NCI-H69 (cell line): Measurements from ENCODE around the gene TTR.
A peak's percentile ranks its signal among the peaks of the same experiment; 100 is the strongest.

Experiments used
- DNase-seq: peaks from one replicate; lab custom pipeline; 2025; lab: John Stamatoyannopoulos, UW

TTR gene

DNA sequence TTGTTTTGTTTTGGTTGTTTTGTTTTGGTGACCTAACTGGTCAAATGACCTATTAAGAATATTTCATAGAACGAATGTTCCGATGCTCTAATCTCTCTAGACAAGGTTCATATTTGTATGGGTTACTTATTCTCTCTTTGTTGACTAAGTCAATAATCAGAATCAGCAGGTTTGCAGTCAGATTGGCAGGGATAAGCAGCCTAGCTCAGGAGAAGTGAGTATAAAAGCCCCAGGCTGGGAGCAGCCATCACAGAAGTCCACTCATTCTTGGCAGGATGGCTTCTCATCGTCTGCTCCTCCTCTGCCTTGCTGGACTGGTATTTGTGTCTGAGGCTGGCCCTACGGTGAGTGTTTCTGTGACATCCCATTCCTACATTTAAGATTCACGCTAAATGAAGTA is at the start of gene TTR:
Gene TTR, plus strand, starts transcription at position 250 of the 400 bp plus-strand sequence. Its CDS starts 26 bp downstream, at position 276.
- peak; percentile 53 for DNase-seq

DNA sequence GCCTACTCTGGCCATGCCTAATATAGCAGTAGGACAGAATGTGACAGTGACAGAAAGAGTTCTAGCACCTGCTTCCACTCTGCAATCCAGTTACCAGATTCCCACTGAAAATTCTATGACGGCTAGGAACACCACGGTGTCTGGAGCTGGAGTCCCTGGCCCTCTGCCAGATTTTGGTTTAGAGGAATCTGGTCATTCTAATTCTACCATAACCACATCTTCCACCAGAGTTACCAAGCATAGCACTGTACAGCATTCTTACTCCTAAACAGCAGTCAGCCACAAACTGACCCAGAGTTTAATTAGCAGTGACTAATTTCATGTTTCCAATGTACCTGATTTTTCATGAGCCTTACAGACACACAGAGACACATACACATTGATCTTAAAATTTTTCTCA is 45.2 kb upstream of the TTR start:
- no peak for DNase-seq

GRCh38 chr18:31548853-31549252 is 42.8 kb upstream of the TTR start:
- DNase-seq = no peak

DNA sequence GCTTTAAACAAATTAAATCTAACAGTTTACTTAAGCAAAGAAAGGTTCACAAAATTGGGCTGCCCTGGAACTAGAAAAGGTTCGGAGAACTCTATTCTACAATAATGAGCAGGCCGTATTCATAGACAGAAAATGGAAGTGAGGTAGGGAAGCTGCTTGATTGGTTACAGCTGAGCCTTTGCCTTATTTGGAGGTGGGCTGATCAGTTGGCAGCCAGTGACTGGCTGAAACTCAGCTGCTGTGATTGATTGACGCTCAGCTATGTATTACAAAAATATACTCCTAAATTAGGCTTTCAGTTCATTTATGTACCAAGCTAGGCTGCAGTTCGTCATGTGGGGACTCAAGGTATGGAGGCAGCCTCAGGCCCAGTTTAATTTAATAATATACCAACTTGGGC is 42.3 kb upstream of the TTR start:
- DNase-seq = peak; percentile 31

- no peak for DNase-seq
Measured at GRCh38 chr18:31551883-31552282, 39.8 kb upstream of the TTR start.

DNA sequence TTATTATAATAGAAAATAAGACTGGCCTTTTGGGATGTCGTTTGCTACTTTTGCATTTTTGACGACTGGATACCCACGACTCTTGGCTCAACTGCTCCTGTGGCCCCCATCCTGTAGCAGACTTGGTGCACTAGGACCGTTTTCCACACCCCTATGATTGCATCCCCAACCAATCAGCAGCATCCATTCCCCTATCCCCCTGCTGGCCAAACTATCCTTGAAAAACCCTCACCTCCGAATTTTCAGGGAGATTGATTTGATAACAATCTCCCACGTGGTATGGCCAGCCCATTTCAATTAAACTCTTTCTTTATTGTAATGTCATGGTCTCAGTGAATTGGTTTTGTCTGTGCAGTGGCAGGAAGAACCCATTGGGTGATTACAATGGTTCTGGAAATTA is 37.9 kb upstream of the TTR start:
- DNase-seq = peak; percentile 47

DNA sequence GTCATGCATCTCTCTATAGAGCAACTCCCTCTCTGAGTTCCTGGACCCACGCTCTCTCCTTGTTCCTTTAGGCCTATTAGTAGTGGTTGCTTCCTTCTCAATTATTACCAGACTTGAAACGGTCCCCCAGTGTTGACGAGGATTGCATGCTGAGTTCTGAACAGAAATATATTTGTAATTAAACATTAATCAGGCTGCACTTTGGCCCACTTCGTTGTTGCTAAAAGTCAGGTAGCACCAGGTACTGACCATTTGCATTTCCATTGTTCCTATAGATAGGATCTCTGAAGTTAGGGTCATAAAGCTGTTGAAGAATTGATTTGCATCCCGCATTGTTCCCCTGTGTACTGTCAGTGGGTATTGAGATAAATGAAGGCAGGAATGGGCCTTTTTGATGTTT is 36.9 kb upstream of the TTR start:
- no peak for DNase-seq

DNA sequence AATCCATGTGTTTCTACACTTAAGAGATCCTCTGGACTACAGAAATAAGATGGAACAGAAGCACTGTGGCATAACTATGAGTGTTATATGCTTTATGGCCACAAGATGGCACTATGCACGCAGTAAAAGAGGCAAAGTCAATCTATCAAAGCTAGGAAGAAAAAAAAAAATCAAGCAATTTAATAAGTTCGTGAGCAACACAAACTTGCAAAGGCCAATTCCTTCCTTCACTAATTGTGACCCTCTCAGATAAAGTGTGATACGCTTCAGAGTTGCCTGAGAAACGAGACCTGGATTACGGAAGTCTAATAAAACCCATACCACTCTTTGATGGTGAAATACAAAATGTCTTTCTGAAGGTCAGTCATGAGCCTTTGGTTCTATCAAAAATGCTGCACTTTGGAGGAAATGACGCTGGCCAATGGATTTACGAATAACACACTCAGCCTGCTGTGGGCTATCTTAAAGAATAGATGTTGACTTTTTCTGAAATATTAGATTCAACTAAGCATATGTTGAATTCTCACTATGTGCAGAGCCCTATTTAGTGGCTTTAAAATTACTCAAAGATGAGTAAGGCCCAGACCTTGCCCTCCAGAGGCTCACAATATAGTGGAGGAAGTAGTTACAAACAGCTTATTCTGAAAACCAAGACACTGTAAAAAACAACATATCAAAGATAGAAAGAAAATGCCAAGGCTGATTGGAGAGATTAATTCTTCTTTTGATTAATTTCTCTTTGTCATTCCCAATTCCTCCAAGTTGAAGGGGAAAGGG is 35.5 kb upstream of the TTR start:
- peak; percentile 83 for DNase-seq

DNA sequence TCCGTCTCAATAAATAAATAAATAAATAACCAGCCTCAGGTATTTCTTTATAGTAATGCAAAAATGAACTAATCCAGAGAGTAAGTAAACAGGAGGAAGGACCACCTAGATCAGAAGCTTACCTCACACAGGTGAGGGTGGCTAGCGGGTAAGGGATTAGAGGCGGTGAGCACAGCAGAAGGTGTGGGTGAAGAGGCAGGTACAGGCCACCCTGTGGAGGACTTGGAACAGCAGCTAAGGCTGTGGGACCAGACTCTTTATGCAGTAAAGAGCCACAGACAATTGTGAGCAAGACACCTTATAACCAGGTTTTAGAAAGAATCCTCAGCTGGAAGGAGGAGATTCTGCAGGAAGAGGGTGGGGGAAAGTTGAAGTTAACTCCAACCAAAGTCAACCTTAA is 34.2 kb upstream of the TTR start:
- DNase-seq = peak; percentile 52

- DNase-seq = no peak
Measured at GRCh38 chr18:31558567-31558966, 33.1 kb upstream of the TTR start.

DNA sequence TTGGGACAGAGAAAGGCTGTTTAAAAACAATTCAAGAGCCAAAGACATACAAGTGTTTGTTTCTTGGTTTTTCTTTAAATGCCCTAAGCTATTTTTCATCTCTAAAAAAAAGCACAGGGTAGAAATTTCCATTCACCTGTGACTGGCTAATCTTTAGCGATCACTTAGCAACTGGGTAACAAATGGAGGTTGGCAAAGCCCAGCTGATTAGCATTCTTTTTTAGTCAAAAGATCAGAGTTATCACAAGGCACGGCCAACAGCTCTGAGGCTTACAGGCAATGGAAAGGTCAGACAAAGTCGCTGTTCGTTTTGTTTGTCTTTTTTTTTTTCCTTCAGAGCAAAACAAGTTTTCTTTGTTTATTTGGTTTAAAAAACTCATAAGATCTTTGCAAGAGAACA is 29.0 kb upstream of the TTR start:
- no peak for DNase-seq

DNA sequence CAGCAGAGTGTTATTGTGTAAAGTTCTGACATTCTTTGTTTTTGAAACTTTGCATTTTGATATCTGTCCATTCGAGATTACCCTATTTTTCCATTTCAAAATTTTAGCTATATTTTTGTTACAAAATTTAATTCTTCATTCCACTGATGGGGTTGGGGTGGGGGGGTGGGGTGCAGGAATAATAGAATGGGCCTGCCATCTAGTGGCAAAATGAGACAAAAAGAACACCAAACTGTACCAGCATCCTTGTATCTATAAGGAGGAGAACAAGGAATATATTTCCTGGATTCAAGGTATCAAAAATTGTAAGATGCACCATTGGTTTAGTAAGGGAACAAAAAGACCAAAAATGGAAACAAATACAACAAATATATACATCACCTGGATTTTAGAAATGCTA is 27.9 kb upstream of the TTR start:
- DNase-seq = peak; percentile 26

DNA sequence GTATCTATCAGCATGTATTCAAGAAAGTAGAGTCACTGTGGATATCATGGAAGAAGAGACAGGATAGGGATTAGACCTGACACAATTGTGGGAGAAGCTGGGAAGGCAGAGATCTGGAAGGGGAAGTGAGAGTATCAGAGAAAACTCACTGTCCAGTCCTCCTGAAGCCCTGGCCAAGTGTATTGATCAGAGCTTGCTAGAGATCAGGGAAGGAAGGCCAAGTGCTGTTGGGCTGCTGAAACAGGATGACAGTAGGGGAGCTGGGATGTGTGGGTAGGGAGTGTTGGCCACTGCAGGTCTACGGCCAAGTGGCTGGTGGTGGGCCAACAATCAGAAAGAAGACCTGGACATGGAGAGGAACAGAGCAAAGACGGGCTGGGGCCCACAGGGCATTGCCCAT is 26.3 kb upstream of the TTR start:
- no peak for DNase-seq

- peak; percentile 25 for DNase-seq
Measured at GRCh38 chr18:31565782-31566512, 25.7 kb upstream of the TTR start.

GRCh38 chr18:31566576-31567306 is 24.9 kb upstream of the TTR start:
- peak; percentile 60 for DNase-seq

- DNase-seq = no peak
Measured at GRCh38 chr18:31572368-31572767, 19.3 kb upstream of the TTR start.

DNA sequence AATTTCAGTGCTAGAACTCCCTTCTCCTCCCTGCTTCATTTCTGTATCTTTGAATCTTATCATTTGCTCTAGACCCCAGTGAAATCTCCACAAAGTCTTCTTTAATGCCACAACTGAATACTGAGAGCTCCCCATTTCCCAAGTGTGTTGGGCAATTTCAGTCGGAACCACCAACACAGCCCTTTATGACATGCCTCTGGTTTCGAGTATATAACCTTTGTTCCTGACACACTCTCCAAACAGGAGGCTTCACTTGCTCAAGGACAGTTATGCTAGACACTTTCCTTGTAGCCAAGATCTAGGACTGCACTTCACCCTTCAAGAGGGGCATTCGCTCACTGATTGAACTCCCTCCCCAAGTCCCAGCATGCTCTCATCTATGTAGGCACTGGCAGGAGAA is 18.6 kb upstream of the TTR start:
- no peak for DNase-seq

DNA sequence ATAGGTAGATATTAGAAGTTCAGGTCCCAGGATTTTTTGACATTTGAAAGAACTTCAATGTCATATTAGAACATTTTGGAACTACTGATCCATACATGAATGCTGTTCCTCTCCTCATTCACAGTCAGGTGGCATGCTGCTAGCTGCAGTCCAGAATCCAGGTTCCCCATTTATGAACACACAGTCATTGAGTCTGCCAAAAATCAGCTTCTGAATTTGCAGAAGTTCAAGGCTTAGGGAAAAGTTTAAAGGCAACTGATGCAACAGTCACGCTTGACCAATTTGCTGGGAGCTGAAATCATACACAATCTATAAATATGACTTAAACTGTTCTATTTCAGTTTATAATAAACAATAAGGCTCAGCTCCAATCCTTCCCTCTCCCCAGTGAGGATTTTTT is 17.3 kb upstream of the TTR start:
- no peak for DNase-seq

DNA sequence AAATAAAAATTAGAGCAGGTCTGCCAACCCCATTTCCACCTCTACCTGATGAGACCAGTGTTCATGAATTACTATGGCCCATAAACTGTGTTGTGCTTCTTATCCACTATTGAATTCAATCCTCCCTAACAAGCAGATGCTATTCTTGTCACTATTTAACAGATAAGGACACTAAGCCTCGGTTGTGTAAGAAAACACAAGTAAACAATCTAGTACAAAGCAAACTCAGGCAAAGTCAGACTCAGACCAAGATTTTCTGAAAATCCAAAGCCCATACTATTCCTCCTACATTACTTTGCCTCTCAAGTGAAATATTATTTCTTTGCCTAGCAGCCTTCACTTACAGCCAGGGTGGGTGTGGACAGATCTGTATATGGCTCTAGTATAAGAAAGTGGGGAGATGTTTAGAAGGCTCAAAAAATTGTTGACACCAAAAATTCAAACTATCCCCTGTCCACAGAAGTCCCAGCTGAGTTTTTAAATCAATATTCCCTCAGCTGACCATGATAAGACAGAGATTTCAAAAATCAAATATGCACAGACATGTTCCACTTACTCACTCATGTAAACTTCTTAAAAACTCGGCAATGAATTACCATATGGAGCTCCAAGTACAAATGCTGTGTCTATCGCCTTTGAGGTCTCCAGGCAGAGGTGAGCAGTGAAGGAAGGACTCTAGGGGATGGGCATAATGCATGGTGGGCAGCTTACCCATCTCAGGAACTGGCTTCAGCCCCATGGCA is 16.0 kb upstream of the TTR start:
- no peak for DNase-seq

- peak; percentile 42 for DNase-seq
Measured at GRCh38 chr18:31576670-31577069, 15.0 kb upstream of the TTR start.

DNA sequence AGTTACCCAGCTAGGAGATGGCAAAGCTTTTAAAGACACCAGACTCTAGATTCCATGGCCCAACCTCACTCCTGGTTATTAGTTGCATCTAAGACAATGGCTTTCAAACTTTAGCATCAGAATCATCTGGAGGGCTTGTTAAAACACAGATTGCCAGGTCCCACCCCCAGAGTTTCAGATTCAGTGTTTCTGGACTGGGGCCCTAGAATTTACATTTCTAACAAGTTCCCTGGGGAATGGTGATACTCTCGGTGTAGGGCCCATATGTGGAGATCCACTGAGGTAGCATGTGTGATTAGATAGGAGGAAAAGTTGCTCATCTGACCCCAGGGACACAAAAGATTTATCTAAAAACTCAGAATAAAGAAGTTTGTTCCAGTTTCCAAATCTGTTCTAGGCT is 14.5 kb upstream of the TTR start:
- no peak for DNase-seq

DNA sequence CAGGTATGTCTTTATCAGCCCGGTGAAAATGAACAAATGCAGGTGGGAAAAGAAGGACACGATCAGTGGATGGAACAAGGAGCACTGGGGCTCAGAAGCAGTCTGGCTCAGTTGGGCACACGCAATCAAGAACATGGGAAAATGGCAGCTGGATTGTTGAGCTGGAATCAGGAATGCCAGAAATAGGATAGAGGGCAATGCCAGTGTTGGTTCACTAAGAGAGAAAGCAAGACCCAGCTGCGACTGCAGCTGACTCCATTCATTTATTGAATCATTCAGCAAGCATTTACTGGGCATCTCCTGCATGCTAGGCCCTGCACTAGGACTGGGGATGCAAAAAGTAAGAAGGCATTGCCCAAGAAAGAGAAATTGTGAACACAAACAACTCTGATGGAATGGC is 13.6 kb upstream of the TTR start:
- no peak for DNase-seq
